Measurements from ENCODE around the gene NPAS3. TPM values are rescaled to one million over a fixed set of nuclear protein-coding genes. Genes with fewer than 3 reads are reported as not detected.

NPAS3 gene
- total and polyA plus RNA-seq, 11 donors, result 0.15 to 3.4 (median 0.92) TPM

GRCh38 chr14:33504246-33505099, 565.8 kb downstream of the NPAS3 start:
- intact Hi-C loops (cut with DNase I), result no loop called here
- Histone ChIP-seq H3K4me1 (no peaks in the 10 kb centered on the region), H3K27ac (no peak overlapping the region), H3K4me3 (no peak overlapping the region), H3K36me3 (no peaks in the 10 kb centered on the region), H3K27me3 (peaks cover 0 to 2% (median 0%) of the 10 kb centered on the region in 9 donors), H3K9me3 (no peaks in the 10 kb centered on the region)
- WGBS, 4 donors, result 79 to 84% (median 82%) methylated on average over 5 of the region's 5 CpGs
- ATAC-seq (no peak), DNase-seq (no peak)
- TF ChIP-seq CTCF (IDR thresholded peaks at IDR 0.05), result no peak

GRCh38 chr14:33505266-33505962, 566.7 kb downstream of the NPAS3 start:
- no peaks in the 10 kb centered on the region for H3K9me3 ChIP-seq
- H3K4me3 ChIP-seq, result no peak overlapping the region
- ATAC-seq (peak in 2 of 4 donors; percentile 38 to 75), DNase-seq (no peak)
- 71 to 82% (median 80%) methylated on average over 4 of the region's 4 CpGs for WGBS, 4 donors
- H3K27me3 ChIP-seq, result peaks cover 0 to 3% (median 0%) of the 10 kb centered on the region in 9 donors
- H3K36me3 ChIP-seq, result no peaks in the 10 kb centered on the region
- intact Hi-C loops (cut with DNase I), result no loop called here
- TF ChIP-seq CTCF (IDR thresholded peaks at IDR 0.05) (no peak), POLR2A (IDR thresholded peaks at IDR 0.05) (no peak)
- no peaks in the 10 kb centered on the region for H3K4me1 ChIP-seq
- H3K27ac ChIP-seq, result peak overlapping the region in 2 of 12 donors; percentile 34 to 45

GRCh38 chr14:33505963-33506329, 567.3 kb downstream of the NPAS3 start:
- intact Hi-C loops (cut with DNase I), result no loop called here
- DNase-seq (no peak), ATAC-seq (no peak)
- Histone ChIP-seq H3K4me1 (no peaks in the 10 kb centered on the region), H3K9me3 (no peaks in the 10 kb centered on the region), H3K36me3 (no peaks in the 10 kb centered on the region), H3K27ac (peak overlapping the region in 2 of 12 donors; percentile 34 to 45), H3K27me3 (peaks cover 0 to 3% (median 0%) of the 10 kb centered on the region in 9 donors), H3K4me3 (no peak overlapping the region)
- TF ChIP-seq CTCF (IDR thresholded peaks at IDR 0.05), result no peak
- no peak for TF ChIP-seq POLR2A (IDR thresholded peaks at IDR 0.05)
- 79 to 86% (median 86%) methylated on average over 6 of the region's 6 CpGs for WGBS, 4 donors
